GM23338 (cell line): ENCODE data around the gene AMBRA1.

Experiments
- POLR2AphosphoS5 ChIP-seq: IDR thresholded peaks from 2 replicates; pipeline ENCODE4 v1.6.1; 2016; ENCODE audit warnings: antibody characterized with exemption, low read depth
- TF ChIP-seq, protein P1 (sequence below), 2 experiments: fragments of 200-600 bp in 1 of 2; sonication (generic) in 1 of 2; conservative IDR thresholded peaks; 2 replicates each; pipeline versions ENCODE4 v1.5.1 to v1.6.1; 2016 to 2017; ENCODE audit warnings: antibody characterized with exemption in 2 of 2, low read depth in 2 of 2, mild to moderate bottlenecking in 2 of 2, moderate library complexity in 1 of 2

DNA sequence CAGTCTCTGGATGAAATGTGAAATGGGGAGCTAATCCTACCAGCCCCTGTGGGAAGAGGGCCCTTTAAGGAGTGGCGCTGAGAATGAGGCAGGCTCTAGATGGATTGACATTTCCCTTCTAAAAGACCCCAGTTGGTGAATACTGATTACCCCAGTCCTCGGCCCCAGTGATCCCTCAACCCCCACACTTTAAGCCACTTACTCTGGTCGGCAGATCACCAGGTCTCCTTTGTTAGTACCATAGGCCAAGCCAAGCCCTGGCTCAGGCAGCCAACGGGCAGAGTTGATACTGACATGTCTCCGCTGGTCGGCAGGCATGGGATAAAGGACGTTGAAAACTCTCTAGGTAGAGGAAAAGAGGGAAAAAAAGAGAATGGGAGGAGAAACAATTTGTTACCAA is 176.1 kb downstream of the AMBRA1 start:
- TF ChIP-seq, protein P1, sequence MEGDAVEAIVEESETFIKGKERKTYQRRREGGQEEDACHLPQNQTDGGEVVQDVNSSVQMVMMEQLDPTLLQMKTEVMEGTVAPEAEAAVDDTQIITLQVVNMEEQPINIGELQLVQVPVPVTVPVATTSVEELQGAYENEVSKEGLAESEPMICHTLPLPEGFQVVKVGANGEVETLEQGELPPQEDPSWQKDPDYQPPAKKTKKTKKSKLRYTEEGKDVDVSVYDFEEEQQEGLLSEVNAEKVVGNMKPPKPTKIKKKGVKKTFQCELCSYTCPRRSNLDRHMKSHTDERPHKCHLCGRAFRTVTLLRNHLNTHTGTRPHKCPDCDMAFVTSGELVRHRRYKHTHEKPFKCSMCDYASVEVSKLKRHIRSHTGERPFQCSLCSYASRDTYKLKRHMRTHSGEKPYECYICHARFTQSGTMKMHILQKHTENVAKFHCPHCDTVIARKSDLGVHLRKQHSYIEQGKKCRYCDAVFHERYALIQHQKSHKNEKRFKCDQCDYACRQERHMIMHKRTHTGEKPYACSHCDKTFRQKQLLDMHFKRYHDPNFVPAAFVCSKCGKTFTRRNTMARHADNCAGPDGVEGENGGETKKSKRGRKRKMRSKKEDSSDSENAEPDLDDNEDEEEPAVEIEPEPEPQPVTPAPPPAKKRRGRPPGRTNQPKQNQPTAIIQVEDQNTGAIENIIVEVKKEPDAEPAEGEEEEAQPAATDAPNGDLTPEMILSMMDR (conservative IDR thresholded peaks at IDR 0.05; ENCODE audit: low read depth in 2 of 2): no peak
- no peak for TF ChIP-seq POLR2AphosphoS5
